Osteocyte (in vitro differentiated cells): ENCODE data around the gene SDS. TPM values are rescaled to one million over a fixed set of nuclear protein-coding genes. Genes with fewer than 3 reads are reported as not detected.

Experiments used
- DNase-seq: peaks from one replicate; pipeline ENCODE4 v3.0.0; 2021; ENCODE audit warnings: mixed read lengths; ENCODE audit not compliant: unreplicated experiment; ENCODE audit errors: extremely low spot score
- H3K27ac Mint-ChIP-seq: one replicate; pipeline ENCODE4 v1.8.0; 2021; ENCODE audit warnings: mild to moderate bottlenecking, mixed read lengths; ENCODE audit not compliant: unreplicated experiment
- H3K27me3 Mint-ChIP-seq: one replicate; pipeline ENCODE4 v1.8.0; 2021; ENCODE audit warnings: mixed read lengths; ENCODE audit not compliant: unreplicated experiment
- H3K36me3 Mint-ChIP-seq: one replicate; pipeline ENCODE4 v1.8.0; 2021; ENCODE audit warnings: mixed read lengths; ENCODE audit not compliant: unreplicated experiment
- H3K4me1 Mint-ChIP-seq: one replicate; pipeline ENCODE4 v1.8.0; 2021; ENCODE audit warnings: mixed read lengths; ENCODE audit not compliant: unreplicated experiment
- H3K4me3 Mint-ChIP-seq: one replicate; pipeline ENCODE4 v1.8.0; 2021; ENCODE audit warnings: mild to moderate bottlenecking, moderate library complexity, mixed read lengths; ENCODE audit not compliant: unreplicated experiment
- H3K9me3 Mint-ChIP-seq: one replicate; pipeline ENCODE4 v1.8.0; 2021; ENCODE audit warnings: mixed read lengths; ENCODE audit not compliant: unreplicated experiment
- total RNA-seq: library from RNA; stranded (reverse); gene quantifications from 2 replicates; pipeline ENCODE4 v1.2.1, GENCODE V29; 2021
- TF ChIP-seq, protein P1 (sequence below): fragments of 200-600 bp; sonication (generic); IDR thresholded peaks from 2 replicates; pipeline ENCODE4 v1.5.0; 2021; ENCODE audit warnings: antibody characterized with exemption, mild to moderate bottlenecking, moderate library complexity

Gene SDS
- total RNA-seq, 1 donor from 2014 or later, result not detected

DNA sequence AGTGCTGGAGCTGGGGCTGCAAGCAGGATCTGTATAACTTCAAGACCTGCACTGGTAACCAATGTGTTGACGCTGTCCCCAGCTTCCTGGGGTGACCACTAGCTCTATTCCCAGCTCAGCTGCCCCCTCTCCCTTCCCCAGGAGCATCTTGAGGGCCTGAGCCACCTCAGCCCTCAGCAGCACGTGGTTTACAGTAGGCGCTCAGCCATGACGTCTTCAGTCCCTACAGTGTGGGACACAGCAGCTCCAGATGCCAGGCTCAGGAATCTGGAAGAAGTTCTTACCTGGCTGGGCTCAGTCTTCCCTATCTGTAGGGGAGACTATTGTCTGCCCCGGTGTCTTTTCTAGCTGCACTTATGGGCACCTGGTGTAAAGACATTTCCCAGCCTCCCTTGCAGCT, 8.6 kb downstream of the SDS start:
- DNase-seq, result no peak
- no peaks in the 10 kb centered on the region for H3K9me3 Mint-ChIP-seq
- TF ChIP-seq, protein P1, sequence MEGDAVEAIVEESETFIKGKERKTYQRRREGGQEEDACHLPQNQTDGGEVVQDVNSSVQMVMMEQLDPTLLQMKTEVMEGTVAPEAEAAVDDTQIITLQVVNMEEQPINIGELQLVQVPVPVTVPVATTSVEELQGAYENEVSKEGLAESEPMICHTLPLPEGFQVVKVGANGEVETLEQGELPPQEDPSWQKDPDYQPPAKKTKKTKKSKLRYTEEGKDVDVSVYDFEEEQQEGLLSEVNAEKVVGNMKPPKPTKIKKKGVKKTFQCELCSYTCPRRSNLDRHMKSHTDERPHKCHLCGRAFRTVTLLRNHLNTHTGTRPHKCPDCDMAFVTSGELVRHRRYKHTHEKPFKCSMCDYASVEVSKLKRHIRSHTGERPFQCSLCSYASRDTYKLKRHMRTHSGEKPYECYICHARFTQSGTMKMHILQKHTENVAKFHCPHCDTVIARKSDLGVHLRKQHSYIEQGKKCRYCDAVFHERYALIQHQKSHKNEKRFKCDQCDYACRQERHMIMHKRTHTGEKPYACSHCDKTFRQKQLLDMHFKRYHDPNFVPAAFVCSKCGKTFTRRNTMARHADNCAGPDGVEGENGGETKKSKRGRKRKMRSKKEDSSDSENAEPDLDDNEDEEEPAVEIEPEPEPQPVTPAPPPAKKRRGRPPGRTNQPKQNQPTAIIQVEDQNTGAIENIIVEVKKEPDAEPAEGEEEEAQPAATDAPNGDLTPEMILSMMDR, result no peak
- no peaks in the 10 kb centered on the region for H3K4me1 Mint-ChIP-seq
- no peak overlapping the region for H3K27ac Mint-ChIP-seq
- H3K4me3 Mint-ChIP-seq, result no peak overlapping the region
- peaks cover 4% of the 10 kb centered on the region for H3K27me3 Mint-ChIP-seq
- no peaks in the 10 kb centered on the region for H3K36me3 Mint-ChIP-seq

DNA sequence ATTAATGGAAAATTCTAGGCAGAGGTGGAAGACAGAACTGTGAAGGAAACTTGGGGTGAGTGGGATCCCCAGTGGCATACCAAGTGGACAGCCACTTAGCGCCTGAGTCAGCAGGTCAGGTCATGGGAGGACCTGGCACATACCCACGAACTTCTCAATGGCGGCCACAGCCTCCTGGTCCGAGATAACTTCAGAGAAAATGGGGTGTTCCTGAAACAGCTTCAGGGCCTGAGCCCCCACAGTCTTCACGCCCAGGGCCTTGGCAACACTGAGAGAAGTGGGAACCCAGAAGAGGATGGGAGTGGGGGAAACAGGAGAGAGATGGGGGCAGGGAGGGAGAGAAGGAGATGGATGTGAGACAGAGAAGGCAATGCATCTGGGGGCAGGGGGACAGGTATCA, 9.9 kb downstream of the SDS start:
- no peak for DNase-seq
- no peaks in the 10 kb centered on the region for H3K9me3 Mint-ChIP-seq
- peaks cover 4% of the 10 kb centered on the region for H3K27me3 Mint-ChIP-seq
- peaks cover 3% of the 10 kb centered on the region for H3K36me3 Mint-ChIP-seq
- no peak overlapping the region for H3K27ac Mint-ChIP-seq
- H3K4me3 Mint-ChIP-seq, result no peak overlapping the region
- TF ChIP-seq, protein P1, result no peak
- H3K4me1 Mint-ChIP-seq, result no peaks in the 10 kb centered on the region

DNA sequence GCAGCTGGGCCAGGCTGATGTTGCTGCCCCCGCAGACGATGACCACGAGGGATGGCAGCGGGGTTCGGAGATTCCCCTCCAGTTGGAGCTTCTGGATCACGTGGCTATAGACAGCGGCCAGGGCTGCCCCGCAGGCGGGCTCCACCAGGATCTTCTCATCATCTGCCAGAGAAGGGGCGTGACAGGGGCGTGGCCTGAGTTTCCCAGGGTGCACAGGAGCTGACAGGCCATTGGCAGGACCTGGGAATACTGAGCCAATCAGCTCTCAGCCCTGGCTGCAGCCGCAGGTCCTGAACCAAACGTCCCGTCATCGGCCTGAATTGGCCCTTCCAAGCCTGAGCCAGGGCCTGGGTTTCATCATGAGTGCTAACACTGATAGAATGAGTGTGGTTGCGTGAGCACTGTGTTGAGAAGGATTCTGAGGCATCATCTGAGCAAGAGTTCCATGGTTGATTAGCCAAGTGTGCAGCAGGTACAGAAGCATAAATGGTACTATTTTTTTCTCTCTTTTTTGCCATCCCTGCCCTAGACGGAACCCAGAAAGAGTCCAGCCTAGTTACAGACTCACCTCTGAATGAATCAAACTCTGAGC, 10.6 kb downstream of the SDS start:
- Mint-ChIP-seq H3K9me3 (no peaks in the 10 kb centered on the region), H3K27me3 (peaks cover 4% of the 10 kb centered on the region), H3K4me3 (no peak overlapping the region), H3K27ac (no peak overlapping the region), H3K36me3 (peaks cover 6% of the 10 kb centered on the region), H3K4me1 (no peaks in the 10 kb centered on the region)
- TF ChIP-seq, protein P1, result no peak
- no peak for DNase-seq

DNA sequence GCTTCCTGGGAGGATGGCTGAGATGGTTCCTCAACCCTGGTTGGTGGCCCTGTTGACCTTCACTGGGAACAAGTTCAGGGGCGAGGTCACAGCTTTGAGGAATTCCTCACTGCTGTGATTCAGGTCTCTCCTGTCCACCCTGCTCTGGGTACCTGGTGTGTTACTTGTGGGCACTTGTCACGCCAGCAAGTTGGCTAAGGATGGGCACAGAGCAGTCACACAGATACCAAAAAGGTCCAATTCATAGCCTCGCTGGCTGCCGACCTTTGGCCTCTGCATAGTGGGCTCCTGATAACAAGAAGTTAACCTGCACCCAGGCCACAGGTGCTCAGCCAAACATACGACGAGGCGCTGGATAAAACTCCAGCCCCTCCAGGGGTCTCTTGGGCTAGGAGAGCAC, 11.2 kb downstream of the SDS start:
- H3K4me3 Mint-ChIP-seq, result no peak overlapping the region
- peaks cover 1% of the 10 kb centered on the region for H3K27me3 Mint-ChIP-seq
- TF ChIP-seq, protein P1, result no peak
- no peak overlapping the region for H3K27ac Mint-ChIP-seq
- peaks cover 8% of the 10 kb centered on the region for H3K36me3 Mint-ChIP-seq
- no peaks in the 10 kb centered on the region for H3K4me1 Mint-ChIP-seq
- no peak for DNase-seq
- no peaks in the 10 kb centered on the region for H3K9me3 Mint-ChIP-seq

DNA sequence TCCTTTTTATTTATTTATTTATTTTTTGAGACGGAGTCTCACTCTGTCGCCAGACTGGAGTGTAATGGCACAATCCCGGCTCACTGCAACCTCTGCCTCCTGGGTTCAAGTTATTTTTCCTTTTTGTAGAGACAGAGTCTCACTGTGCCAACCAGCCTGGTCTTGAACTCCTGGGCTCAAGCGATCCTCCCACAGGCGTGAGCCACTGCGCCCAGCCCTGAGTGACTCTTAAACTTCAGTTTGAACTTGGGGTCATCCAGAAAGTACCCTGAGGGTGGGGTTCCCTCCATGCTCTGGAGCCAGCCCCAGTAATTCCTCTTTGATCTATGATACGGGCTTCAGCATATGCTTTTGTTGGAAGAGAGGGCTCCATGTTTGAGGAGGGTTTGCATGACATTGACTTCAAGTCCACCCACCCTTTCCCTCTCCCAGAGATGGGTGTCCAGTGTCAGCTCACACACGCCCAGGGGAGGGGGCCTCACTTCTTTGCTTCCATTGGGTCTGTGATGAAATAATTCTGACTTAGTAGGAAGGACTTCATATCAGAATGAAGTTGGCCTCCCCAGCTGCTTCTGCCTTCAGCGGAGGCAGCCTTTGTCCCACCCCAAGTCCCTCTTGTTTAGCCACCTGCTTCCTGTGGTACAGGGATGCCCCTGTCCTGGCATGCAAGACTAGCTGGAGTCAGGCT, 11.9 kb downstream of the SDS start:
- peaks cover 10% of the 10 kb centered on the region for H3K36me3 Mint-ChIP-seq

More for the DNA sequence above, 11.9 kb downstream of the SDS start:
- Mint-ChIP-seq H3K4me1 (no peaks in the 10 kb centered on the region), H3K27ac (no peak overlapping the region), H3K9me3 (no peaks in the 10 kb centered on the region), H3K27me3 (no peaks in the 10 kb centered on the region), H3K4me3 (no peak overlapping the region)
- TF ChIP-seq, protein P1, result no peak
- DNase-seq, result no peak
